Muscle of arm (tissue), 12 donors: Measurements from ENCODE around the gene GSTM3. TPM values are rescaled to one million over a fixed set of nuclear protein-coding genes. Genes with fewer than 3 reads are reported as not detected.
"Not testable (repeated sequence)": the region's sequence is repeated elsewhere in the genome, so short reads cannot be mapped to it uniquely, and the experiment has no call there.

ENCODE experiments used
- DNase-seq: peaks from one replicate; pipeline ENCODE4 v3.0.0-alpha.2; 2013
- polyA plus RNA-seq, 12 donors: library from polyadenylated mRNA; unstranded; fragments of 120-200 nt; gene quantifications; one replicate each; pipeline ENCODE4 v1.2.1, GENCODE V29; 2013; ENCODE audit not compliant: insufficient read length in 12 of 12

Gene GSTM3
- polyA plus RNA-seq, 12 donors: 17.8 to 60.4 (median 38.3) TPM; not detected in 1

GRCh38 chr1:109763646-109764415, 23.0 kb upstream of the GSTM3 start, which contains the start of gene EPS8L3:
Gene EPS8L3 (minus strand): TSS chr1:109763923. CDS start chr1:109761749, 2,174 bp downstream.
- no peak for DNase-seq

DNA sequence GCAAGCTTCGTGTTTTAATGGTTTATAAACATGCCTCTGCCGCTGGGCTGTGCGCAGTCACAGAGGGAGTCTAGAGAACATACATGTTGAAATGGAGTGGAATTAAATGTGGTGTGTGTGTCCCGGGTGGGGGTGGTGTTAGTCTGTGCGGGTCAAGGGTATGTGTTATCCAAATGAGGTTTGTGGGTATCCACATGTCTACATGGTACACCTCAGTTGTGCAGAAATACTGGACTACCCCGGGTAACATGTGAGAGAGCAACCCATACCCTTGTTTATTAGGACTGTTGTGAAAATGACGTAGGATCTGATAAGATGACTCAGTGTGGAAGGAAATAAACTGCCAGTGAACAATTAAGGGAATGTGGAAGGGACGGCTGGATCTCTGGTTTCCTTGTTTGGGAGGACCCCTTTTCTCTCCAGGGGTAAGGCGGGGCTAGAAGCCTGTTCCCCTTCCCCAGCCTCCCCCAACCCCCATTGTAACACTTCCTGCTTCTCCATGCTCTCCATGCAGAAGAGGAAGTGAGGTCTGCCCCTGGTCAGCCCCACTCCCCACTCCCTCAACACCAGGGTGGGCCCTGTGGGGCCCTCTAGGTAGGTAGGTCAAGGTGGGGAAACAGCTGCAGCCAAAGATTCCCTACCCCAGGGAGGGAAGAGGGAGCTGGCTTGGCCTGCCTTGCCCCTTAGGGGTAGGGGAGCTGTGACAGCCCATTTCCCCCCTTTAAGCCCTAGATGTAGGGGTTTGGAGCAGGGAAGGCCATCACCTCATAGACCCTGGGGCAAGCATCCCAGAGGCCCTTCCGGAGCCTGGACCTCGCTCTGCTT, 22.2 kb upstream of the GSTM3 start:
- DNase-seq: no peak

- no peak for DNase-seq
Observed at GRCh38 chr1:109762039-109762585, 21.3 kb upstream of the GSTM3 start.

DNA sequence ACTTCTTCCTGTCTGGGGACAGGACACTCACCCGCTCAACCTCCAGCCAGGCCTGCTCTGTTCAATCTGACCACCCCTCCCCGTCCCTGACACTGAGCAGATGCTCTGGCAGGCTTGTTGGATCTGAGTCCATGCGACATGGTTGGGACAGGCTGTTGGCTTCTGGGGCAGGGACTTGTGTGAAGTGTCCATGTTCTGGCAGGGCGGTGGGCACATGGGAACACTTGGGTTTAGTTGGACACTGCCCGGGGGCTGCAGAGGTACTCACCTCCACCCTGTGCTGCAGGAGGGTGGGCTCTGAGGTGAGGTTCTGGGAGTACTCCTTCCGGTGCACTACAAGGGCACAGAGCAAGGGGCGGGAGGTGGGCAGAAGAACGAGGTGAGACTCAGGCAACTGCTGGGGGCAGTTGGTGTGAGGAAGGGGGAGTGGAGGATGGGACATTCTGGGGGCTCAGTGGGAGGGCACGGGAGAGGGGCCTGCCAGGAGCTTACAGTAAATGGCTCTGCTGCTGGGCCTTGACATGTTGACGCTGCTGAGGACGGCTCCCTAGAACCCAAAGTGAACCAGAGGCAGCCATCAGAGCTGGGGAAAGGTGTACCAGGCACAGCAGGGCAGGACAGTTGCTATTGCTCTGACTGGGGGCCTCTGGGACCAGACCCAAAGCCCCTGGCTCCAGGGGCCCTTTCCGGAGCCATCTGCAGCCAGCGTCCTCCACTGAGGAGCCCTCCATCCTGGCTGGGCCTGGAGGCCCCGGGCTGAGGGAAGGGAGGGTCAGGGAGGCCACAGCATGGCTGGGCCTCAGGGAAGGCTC, 20.6 kb upstream of the GSTM3 start:
- DNase-seq: no peak

- DNase-seq: no peak
Observed at GRCh38 chr1:109760581-109761226, 19.9 kb upstream of the GSTM3 start.

GRCh38 chr1:109759513-109760334, 18.9 kb upstream of the GSTM3 start:
- DNase-seq: no peak

GRCh38 chr1:109757936-109758786, 17.3 kb upstream of the GSTM3 start:
- DNase-seq: no peak

DNA sequence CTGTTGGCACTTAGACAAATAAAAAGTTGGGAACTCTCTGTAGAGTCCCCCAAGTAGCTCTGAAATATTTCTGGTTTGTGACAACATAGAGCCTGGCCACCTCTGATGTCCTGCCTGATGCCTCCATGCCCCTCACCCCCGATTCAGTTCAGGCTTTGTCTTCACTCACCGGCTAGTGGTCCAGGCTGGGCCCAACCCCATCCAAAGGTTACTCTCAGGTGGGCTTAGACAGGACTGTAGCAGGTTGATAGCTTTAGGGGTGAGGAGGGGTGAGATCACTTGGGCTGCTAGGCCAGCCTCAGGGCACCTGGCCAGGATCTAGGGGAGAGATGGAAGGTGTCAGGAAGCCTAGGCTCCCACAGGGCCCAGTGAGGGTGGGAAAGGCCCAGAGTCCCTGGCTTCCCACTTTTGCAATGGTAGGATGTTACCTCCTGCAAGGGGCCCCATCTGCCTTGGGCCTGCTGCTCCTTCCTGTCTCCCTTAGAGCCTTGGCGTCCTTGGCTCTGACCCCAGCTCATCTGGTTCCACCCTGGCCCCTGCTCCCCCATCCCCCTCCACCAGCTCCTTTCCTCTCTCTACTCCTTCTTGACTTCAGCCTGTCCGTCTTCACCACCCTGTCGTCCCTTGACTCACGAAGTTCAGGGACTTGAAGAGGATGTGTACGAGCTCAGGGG, 16.1 kb upstream of the GSTM3 start:
- DNase-seq: no peak

GRCh38 chr1:109756325-109756724, 15.5 kb upstream of the GSTM3 start:
- DNase-seq: not testable (repeated sequence)

DNA sequence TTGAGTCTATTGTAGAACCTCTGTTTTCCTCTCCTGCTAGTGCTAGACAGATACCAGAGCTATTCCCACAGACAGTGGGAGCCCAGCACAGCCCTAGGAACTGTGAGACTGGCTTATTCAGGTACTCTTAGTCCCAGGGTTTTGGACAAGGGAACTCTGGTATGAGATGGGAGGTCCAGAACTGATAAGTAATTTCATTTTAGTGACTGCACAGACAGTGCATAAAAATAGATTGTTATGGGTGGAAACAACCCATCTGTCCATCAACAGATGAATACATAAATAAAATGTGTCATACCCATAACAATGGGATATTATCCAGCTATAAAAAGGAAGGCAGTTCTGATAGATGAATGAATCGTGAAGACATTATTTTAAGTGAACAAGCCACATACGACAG, 13.9 kb upstream of the GSTM3 start:
- no peak for DNase-seq

DNA sequence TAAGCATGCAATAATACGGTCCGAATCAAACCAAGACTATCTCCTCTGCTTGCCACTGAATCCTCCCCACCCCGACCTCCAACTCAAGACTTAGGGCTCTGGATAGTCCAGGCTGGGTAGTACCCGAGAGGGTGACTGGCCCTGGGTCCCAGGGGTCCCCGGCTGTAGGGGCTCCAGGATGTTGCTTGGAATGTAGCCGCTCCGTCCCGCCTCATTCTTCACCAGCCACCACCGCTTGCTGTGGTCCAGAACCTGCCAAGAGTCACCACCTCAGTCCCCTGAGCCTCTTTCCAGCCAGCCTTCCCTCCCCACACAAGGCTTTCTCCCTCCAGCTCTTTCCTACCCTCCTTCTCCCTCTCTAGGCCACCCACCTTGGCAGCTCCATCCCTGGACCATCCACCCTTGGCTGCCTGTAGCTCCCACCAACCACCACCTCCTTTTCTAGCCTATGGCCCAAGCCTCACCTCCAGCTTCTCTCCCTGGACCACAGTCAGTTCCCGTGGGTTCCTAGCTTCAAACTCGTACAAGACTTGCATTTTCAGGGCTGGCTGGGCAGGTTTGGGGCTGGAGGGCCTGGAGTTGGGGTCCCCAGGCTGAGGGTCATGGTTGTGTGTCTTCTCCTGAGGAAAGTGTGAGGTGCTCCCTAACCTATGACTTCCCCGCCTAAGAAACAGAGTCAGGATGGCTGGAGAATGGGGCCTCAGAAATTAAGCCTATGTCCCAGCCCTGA, 10.9 kb upstream of the GSTM3 start:
- DNase-seq: no peak

GRCh38 chr1:109750920-109751319, 10.1 kb upstream of the GSTM3 start:
- no peak for DNase-seq

DNA sequence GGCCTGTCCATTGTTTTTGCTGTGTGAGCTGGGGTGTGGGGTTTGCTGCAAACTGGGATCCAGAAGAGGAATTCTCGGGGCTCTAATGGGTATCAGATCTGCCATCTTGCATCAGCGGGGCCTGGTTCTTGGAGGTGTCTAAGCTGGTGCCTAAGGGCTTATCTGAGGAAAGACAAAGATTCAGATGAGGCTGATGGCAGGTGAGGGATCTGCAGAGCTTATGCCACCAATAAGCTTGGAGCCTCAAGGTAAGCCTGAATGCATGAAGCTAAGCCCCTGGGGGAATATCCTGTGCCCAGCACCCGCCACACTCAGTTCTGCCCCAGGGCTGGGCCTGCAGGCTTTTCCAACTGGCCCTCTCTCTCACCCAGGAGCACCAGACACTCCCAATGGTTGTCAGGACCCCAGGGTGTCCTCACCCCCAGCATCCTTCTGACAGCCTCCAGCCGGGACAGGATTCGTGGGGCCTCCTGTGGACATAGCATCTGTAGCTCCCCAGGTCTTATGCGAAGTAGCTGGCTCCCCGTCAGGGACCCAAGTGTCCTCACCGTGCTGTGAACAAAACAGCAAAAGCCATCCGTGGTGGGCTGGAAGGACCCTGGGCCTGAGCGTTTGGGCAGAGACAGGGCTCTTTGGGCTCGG, 9.5 kb upstream of the GSTM3 start:
- no peak for DNase-seq

DNA sequence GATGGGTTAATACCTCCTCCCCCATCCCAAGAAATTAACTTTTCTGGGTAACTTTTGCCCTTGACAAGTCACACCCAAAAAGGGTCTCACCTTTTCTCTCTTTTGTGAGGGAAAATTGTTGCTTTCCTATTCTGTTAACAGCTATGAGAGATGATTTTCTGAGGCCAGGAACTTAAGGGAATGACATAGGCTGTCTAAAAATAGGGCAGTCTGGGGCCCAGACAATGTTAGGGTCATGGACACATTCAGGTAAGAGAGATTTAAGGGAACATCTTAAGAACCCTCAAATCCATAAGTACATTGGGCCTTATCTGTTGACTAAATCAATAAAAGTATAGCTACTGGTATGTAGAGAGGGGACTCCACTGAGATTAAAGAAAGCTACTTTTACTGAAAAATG, 8.4 kb upstream of the GSTM3 start:
- DNase-seq: no peak

- not testable (repeated sequence) for DNase-seq
Observed at GRCh38 chr1:109748311-109748710, 7.5 kb upstream of the GSTM3 start.

DNA sequence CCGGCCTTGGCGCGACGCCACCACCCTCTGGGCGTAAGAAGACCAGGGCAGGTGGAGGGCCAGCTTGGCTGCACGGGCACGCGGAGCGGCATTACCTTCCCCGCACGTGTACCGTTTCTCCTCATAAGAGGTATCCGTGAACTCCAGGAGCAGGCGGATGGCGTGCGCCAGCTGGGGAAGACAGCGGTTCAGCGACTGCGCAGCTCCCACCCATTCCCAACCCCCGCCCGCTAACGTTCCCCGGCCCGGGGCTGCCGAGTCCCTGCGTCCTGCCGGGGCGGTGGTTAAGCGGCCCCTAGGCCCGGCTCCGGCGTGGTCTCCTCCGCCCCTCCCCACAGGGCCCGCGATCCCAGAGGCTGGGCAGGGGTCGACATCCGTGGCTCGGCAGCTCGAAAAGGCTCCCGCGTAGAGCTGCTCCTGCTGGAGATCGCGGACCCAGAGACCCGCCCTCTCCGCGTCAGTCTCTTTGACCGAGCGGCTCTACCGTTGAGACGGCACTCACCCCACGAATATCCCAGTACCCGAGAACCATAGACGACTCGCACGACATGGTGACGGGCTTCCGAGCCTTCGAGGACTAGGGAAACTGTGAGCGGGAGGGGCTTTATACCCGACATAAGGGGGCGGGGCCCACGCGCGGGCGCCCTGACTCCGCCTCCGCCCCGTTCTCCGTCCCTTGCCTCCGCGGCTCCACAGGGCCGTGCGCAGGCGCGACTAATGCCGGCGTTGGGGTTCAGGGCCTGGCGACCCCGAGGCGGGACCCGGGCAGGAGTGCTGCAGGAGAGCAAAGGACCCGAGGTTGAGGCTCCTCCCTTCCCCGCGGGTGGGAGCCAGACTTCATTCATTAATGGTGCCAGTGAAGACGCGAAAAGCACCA, 862 bp downstream of the GSTM3 start:
- peak; percentile 82 for DNase-seq
